ENCODE measurements around the gene FERMT3. TPM values are rescaled to one million over a fixed set of nuclear protein-coding genes. Genes with fewer than 3 reads are reported as not detected.
"Not testable (repeated sequence)": the region's sequence is repeated elsewhere in the genome, so short reads cannot be mapped to it uniquely, and the experiment has no call there.

The FERMT3 gene
- total RNA-seq, 4 donors from 2014 or later = 35.0 to 101 (median 45.6) TPM

GRCh38 chr11:64243236-64243854 is 36.8 kb downstream of the FERMT3 start:
- DNase-seq (ENCODE audit: low spot score) = no peak
- ATAC-seq (ENCODE audit: low FRiP score) = no peak
- TF ChIP-seq CTCF (IDR thresholded peaks at IDR 0.05) = no peak

- no peak for ATAC-seq (ENCODE audit: low FRiP score)
- no peak for DNase-seq (ENCODE audit: low spot score)
- TF ChIP-seq CTCF (IDR thresholded peaks at IDR 0.05) = no peak
Measured at GRCh38 chr11:64244107-64244506, 37.6 kb downstream of the FERMT3 start.

- DNase-seq (ENCODE audit: low spot score) = no peak
- ATAC-seq (ENCODE audit: low FRiP score) = no peak
- no peak for TF ChIP-seq CTCF (IDR thresholded peaks at IDR 0.05)
Measured at GRCh38 chr11:64244966-64245365, 38.4 kb downstream of the FERMT3 start.

- DNase-seq (ENCODE audit: low spot score) = no peak
- no peak for TF ChIP-seq CTCF (IDR thresholded peaks at IDR 0.05)
- ATAC-seq (ENCODE audit: low FRiP score) = no peak
Measured at GRCh38 chr11:64245401-64245796, 38.9 kb downstream of the FERMT3 start.

- no peak for TF ChIP-seq CTCF (IDR thresholded peaks at IDR 0.05)
- ATAC-seq (ENCODE audit: low FRiP score) = peak; percentile 42
- peak; percentile 83 for DNase-seq (ENCODE audit: low spot score)
Measured at GRCh38 chr11:64245797-64246620, 39.5 kb downstream of the FERMT3 start.

GRCh38 chr11:64246621-64246870 is 40.0 kb downstream of the FERMT3 start:
- ATAC-seq (ENCODE audit: low FRiP score) = peak; percentile 1
- not testable (repeated sequence) for DNase-seq (ENCODE audit: low spot score)

GRCh38 chr11:64246871-64247728 is 40.6 kb downstream of the FERMT3 start, which contains the start of gene PPP1R14B:
Gene PPP1R14B, minus strand, starts transcription at chr11:64246943. Its CDS starts 270 bp downstream, at chr11:64246673.
- peak; percentile 43 for ATAC-seq (ENCODE audit: low FRiP score)
- no peak for TF ChIP-seq CTCF (IDR thresholded peaks at IDR 0.05)
- peak; percentile 60 for DNase-seq (ENCODE audit: low spot score)
